K562 (cell line): ENCODE data around the gene ITGB5. TPM values are rescaled to one million over a fixed set of nuclear protein-coding genes. Genes with fewer than 3 reads are reported as not detected.

Source experiments
- PHTF2 ChIP-seq: fragments of 250-450 bp; sonication (Bioruptor Pico); IDR thresholded peaks from 2 replicates; pipeline ENCODE4 v1.5.0; 2021; ENCODE audit warnings: mild to moderate bottlenecking
- TCF7 ChIP-seq: sonication (generic); IDR thresholded peaks from 2 replicates; pipeline ENCODE4 v1.6.1; 2016; ENCODE audit warnings: antibody characterized with exemption, borderline replicate concordance
- ZBTB1 ChIP-seq: sonication (generic); formaldehyde crosslinking; IDR thresholded peaks from 2 replicates; pipeline ENCODE4 v1.8.1; 2023; ENCODE audit warnings: missing genetic modification reagents, low read depth, mild to moderate bottlenecking, borderline replicate concordance
- ZBTB11 ChIP-seq, 3 experiments: fragments of 200-800 bp in 1 of 3; fragments of 250-450 bp in 1 of 3; fragments of 450-650 bp in 1 of 3; sonication (Bioruptor Pico) in 1 of 3; sonication (Bioruptor generic) in 1 of 3; formaldehyde crosslinking in 1 of 3; IDR thresholded peaks; 2 replicates each; pipeline versions ENCODE4 v1.6.1 to v1.8.0; 2016 to 2022; ENCODE audit warnings: mild to moderate bottlenecking in 2 of 3, missing genetic modification characterization in 2 of 3, missing compliant biosample characterization in 1 of 3, moderate library complexity in 1 of 3
- ZNF134 ChIP-seq: fragments of 250-450 bp; sonication (Bioruptor Pico); conservative IDR thresholded peaks from 2 replicates; pipeline ENCODE4 v1.4.0; 2020
- ZNF592 ChIP-seq: fragments of 450-650 bp; IDR thresholded peaks from 2 replicates; pipeline ENCODE4 v1.6.1; 2017; ENCODE audit warnings: antibody characterized with exemption, mild to moderate bottlenecking
- polyA plus RNA-seq, 8 experiments: library from polyadenylated mRNA; depleted of rRNA in 4 of 8; stranded (reverse) in 5 of 8; unstranded in 3 of 8; fragments of >200 nt; fragmentation: Nextera tagmentation in 2 of 8; fragmentation: Illumina TruSeq in 1 of 8; extraction: Ambion mirVana in 2 of 8; extraction: Trizol in 1 of 8; gene quantifications; 2 replicates each; pipeline versions ENCODE4 v1.2.1 to v1.2.3, GENCODE V29; 2011 to 2014; ENCODE audit warnings: inconsistent platforms in 1 of 8, missing spikeins in 1 of 8
- total RNA-seq, 7 experiments: library from RNA; depleted of rRNA in 6 of 7; stranded (reverse); fragments of >200 nt in 6 of 7; fragmentation: Illumina TruSeq in 2 of 7; extraction: Trizol in 2 of 7; gene quantifications; 2 replicates each; pipeline versions ENCODE4 v1.2.1 to v1.2.3, GENCODE V29; 2011 to 2021; ENCODE audit warnings: low replicate concordance in 1 of 7
- TF ChIP-seq, protein P1 (sequence below), 2 experiments: fragments of 450-650 bp in 1 of 2; sonication (generic) in 1 of 2; formaldehyde crosslinking in 1 of 2; IDR thresholded peaks; 2 replicates each; pipeline versions ENCODE4 v1.7.1 to v1.9.0; 2016 to 2022; ENCODE audit warnings: inconsistent platforms in 1 of 2, mild to moderate bottlenecking in 1 of 2, missing genetic modification reagents in 1 of 2

The ITGB5 gene
- total and polyA plus RNA-seq, 9 of the 15 experiments (the other 6 are each of a cell fraction or from before 2014, with no cell fraction given): 1.7 to 46.8 (median 9.9) TPM

DNA sequence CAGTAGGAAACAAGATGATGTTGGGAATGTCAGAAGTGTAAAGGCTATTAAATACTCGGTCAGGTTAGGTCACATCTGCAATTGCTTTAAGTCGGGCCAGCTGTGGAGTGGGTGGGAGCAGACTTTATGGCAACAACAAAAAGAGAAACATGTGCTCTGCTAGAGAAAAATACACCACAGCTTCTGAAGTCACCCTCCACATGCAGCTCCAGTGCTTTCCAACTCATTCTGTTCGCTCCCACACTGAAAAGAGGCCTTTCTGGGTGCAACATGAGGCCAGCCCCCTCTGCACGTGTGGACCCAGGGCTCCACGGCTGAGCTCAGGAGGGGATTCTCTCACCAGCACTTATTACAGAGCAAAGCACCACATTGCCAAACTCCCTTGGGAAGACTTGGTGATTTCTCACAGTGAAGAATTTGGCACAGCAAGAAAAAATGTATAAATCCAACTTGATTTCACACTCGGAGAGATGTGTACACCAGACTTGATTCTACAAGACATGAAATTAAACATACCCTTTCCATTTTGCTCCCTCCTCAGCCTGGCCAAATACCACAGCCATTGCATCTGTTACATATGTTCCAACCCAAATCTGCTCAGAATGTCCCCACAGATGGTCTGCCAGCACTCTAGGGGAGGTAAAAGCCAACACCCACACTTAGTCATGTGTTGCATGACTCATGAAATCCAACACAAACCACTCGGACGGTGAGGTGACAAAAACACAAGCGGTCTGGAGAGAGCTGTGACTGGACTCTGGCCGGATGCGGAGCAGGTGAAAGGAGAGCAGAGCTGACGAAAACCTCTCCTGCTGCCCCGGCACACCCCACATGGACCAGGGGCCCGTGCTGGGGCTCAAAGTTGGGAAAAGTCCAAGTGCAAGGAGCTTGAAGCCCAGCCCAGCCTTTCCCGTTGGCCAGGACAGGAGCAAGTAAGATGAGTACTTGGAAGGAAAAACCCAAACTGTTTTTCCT, 74.6 kb downstream of the ITGB5 start (continued):
- TF ChIP-seq ZNF592 (no peak; the same call in 1 of the 2 replicates), PHTF2 (CRISPR knock-in tag) (no peak), ZNF134 (CRISPR knock-in tag) (no peak), ZBTB11 (CRISPR knock-in tag; IDR thresholded peaks at IDR 0.05) (no peak), TCF7 (no peak), ZBTB1 (CRISPR knock-in tag) (no peak)
- TF ChIP-seq, protein P1, sequence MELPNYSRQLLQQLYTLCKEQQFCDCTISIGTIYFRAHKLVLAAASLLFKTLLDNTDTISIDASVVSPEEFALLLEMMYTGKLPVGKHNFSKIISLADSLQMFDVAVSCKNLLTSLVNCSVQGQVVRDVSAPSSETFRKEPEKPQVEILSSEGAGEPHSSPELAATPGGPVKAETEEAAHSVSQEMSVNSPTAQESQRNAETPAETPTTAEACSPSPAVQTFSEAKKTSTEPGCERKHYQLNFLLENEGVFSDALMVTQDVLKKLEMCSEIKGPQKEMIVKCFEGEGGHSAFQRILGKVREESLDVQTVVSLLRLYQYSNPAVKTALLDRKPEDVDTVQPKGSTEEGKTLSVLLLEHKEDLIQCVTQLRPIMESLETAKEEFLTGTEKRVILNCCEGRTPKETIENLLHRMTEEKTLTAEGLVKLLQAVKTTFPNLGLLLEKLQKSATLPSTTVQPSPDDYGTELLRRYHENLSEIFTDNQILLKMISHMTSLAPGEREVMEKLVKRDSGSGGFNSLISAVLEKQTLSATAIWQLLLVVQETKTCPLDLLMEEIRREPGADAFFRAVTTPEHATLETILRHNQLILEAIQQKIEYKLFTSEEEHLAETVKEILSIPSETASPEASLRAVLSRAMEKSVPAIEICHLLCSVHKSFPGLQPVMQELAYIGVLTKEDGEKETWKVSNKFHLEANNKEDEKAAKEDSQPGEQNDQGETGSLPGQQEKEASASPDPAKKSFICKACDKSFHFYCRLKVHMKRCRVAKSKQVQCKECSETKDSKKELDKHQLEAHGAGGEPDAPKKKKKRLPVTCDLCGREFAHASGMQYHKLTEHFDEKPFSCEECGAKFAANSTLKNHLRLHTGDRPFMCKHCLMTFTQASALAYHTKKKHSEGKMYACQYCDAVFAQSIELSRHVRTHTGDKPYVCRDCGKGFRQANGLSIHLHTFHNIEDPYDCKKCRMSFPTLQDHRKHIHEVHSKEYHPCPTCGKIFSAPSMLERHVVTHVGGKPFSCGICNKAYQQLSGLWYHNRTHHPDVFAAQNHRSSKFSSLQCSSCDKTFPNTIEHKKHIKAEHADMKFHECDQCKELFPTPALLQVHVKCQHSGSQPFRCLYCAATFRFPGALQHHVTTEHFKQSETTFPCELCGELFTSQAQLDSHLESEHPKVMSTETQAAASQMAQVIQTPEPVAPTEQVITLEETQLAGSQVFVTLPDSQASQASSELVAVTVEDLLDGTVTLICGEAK (IDR thresholded peaks at IDR 0.05): no peak
- TF ChIP-seq, protein P1 (CRISPR knock-in tag; IDR thresholded peaks at IDR 0.05): no peak
